HUES6 (cell line): Measurements from ENCODE around the gene ATP5PD.

ENCODE experiments used
- H3K27ac ChIP-seq: 2 replicates; pipeline ENCODE4 v1.7.0; 2013; ENCODE audit warnings: low read depth, mild to moderate bottlenecking, low read length, inconsistent platforms
- H3K27me3 ChIP-seq: 2 replicates; pipeline ENCODE4 v1.6.1; 2013; ENCODE audit warnings: low read length; ENCODE audit not compliant: control insufficient read depth, insufficient read depth
- H3K36me3 ChIP-seq: 2 replicates; pipeline ENCODE4 v1.6.1; 2013; ENCODE audit warnings: low read length; ENCODE audit not compliant: control insufficient read depth, insufficient read depth
- H3K4me1 ChIP-seq: 2 replicates; pipeline ENCODE4 v1.6.1; 2013; ENCODE audit warnings: low read length; ENCODE audit not compliant: control insufficient read depth, insufficient read depth
- H3K4me3 ChIP-seq: 2 replicates; pipeline ENCODE4 v1.5.1; 2013; ENCODE audit warnings: low read depth, low read length
- H3K9ac ChIP-seq: one replicate; pipeline ENCODE4 v1.6.1; 2013; ENCODE audit warnings: mild to moderate bottlenecking, low read length
- H3K9me3 ChIP-seq: 2 replicates; pipeline ENCODE4 v1.6.1; 2013; ENCODE audit warnings: low read depth, low read length; ENCODE audit not compliant: control insufficient read depth, insufficient read depth

The ATP5PD gene

DNA sequence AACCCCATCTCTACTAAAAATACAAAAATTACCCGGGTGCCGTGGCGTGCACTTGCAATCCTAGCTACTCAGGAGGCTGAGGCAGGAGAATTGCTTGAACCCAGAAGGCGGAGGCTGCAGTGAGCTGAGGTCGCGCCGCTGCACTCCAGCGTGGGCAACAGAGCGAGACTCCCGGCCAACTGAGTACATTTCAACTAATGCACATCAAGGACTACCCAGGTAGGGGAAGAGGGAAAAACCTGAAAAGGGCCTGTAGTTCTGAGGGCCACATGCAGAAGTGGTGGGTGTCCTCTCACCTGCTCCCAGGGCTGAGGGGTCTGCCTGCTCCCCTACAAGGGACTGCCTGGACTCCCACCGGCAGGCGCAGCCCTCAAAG is 40.4 kb upstream of the ATP5PD start:
- Histone ChIP-seq H3K4me1 (peaks cover 58% of the 10 kb centered on the region), H3K36me3 (no peaks in the 10 kb centered on the region), H3K27me3 (no peaks in the 10 kb centered on the region), H3K27ac (peak overlapping the region; percentile 97), H3K9me3 (no peaks in the 10 kb centered on the region), H3K4me3 (peak overlapping the region; percentile 83), H3K9ac (peak overlapping the region; percentile 85)

DNA sequence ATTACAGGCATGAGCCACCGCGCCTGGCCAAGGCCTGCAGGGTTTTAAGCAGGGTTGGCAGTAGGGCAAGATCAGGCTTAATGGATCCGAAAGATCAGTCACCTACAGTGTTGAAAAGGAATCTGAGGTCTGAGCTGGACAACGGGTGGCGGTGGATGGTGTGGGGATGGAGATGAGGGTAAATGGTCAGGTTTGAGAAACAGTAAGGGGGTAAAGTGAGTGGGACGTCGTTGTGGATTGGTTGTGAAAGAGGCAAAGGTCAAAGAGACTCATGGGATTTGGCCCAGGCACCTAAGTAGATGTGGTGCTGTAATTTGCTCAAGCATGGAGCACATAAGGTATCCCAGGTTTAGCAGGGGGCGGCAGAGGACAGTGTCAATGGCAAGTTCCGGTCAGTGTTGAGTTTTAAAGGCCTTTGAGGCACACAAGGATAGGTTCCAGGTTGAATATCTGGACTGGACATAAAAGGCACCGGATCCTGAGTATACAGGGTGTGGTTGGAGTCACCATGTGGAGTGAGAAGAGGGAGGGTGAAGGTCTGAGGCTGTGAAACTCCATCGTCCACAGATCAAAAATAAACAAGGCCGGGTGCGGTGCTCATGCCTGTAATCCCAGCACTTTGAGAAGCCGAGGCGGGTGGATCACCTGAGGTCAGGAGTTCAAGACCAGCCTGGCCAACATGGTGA is 39.9 kb upstream of the ATP5PD start:
- Histone ChIP-seq H3K4me1 (peaks cover 54% of the 10 kb centered on the region), H3K9ac (no peak overlapping the region), H3K9me3 (no peaks in the 10 kb centered on the region), H3K27ac (peak overlapping the region; percentile 97; the same call in 1 of the 2 replicates), H3K27me3 (no peaks in the 10 kb centered on the region), H3K36me3 (no peaks in the 10 kb centered on the region), H3K4me3 (peak overlapping the region; percentile 83; the same call in 1 of the 2 replicates)

DNA sequence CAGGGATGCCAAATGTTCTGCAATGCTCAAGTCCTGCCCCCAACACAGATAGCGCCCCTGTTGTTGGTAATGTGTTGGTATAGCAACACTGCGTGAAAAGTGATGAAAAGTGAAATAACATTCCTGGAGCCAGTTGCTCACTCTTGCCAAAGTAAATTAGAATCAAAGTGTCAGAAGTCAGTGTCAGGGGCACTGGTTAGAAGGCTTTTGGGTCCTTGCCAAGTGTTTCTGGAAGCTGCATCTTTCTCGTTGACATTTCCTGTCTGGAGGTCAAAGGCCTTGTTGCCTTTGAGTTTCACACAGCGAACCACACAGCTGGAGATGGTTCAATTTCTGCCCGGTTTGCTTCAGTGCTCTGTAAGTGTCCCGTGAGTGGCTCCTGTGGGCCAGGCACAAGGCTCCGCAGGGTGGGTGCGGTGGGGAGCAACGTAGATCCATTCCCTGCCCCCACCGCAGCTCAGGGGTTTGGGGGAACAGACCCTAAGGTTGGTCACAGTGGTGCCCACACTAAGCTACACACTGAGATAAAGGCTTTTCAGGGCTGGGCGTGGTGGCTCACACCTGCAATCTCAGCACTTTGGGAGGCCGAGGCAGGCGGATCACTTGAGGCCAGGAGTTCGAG is 37.4 kb upstream of the ATP5PD start:
- Histone ChIP-seq H3K9me3 (no peaks in the 10 kb centered on the region), H3K4me3 (no peak overlapping the region), H3K27ac (no peak overlapping the region), H3K36me3 (no peaks in the 10 kb centered on the region), H3K9ac (no peak overlapping the region), H3K27me3 (no peaks in the 10 kb centered on the region), H3K4me1 (peaks cover 39% of the 10 kb centered on the region)

- Histone ChIP-seq H3K36me3 (no peaks in the 10 kb centered on the region), H3K9ac (no peak overlapping the region), H3K9me3 (no peaks in the 10 kb centered on the region), H3K4me1 (peaks cover 42% of the 10 kb centered on the region), H3K4me3 (no peak overlapping the region), H3K27ac (no peak overlapping the region), H3K27me3 (no peaks in the 10 kb centered on the region)
These were observed 35.9 kb upstream of the ATP5PD start for GRCh38 chr17:75082683-75083082.

- Histone ChIP-seq H3K4me1 (peaks cover 45% of the 10 kb centered on the region), H3K27me3 (no peaks in the 10 kb centered on the region), H3K9ac (no peak overlapping the region), H3K4me3 (no peak overlapping the region), H3K36me3 (no peaks in the 10 kb centered on the region), H3K9me3 (no peaks in the 10 kb centered on the region), H3K27ac (no peak overlapping the region)
These were observed 35.1 kb upstream of the ATP5PD start for GRCh38 chr17:75081611-75082540.

GRCh38 chr17:75079023-75079373 is 32.2 kb upstream of the ATP5PD start:
- no peak overlapping the region for H3K4me3 ChIP-seq
- H3K27me3 ChIP-seq: no peaks in the 10 kb centered on the region
- peaks cover 36% of the 10 kb centered on the region for H3K4me1 ChIP-seq
- H3K9ac ChIP-seq: no peak overlapping the region
- peak overlapping the region; percentile 67; the same call in 1 of the 2 replicates for H3K27ac ChIP-seq
- no peaks in the 10 kb centered on the region for H3K9me3 ChIP-seq
- H3K36me3 ChIP-seq: no peaks in the 10 kb centered on the region

DNA sequence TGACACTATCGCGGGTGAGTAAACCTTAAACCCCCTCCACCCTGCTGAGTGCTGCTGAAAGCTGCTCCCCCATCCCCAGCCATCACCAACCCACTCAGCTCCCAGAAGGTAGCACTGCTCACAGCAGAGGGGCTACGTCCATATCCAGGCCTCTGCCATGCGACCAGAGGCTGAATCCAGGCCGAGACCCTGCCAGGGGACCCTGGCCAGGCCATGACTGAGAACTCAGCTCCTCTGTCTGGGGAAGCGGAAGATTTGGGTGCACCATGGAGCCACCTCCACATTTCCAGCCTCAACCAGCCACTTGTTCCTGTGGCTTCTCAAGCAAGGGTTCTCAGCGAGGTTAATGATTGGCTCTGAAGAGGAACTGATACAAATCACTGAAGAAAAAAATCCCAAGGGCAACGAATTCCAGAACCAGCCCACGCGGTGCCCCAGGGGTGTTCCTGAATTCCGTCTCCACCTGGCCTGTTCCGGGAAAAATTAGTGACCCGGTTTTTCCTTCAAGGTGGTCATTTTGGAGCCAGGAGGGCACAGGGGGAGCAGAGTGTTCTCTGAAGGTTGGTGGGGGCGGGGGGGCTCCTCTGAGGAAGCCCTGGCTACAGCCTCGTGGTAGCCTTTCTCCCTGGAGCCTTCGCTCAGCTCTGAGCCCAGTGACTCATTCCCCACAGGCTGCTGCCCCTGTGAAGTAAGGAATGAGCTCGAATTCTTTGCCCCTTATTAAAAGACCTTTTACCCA is 31.7 kb upstream of the ATP5PD start:
- Histone ChIP-seq H3K27ac (peak overlapping the region; percentile 67; the same call in 1 of the 2 replicates), H3K9ac (peak overlapping the region; percentile 51), H3K36me3 (no peaks in the 10 kb centered on the region), H3K4me1 (peaks cover 32% of the 10 kb centered on the region), H3K9me3 (no peaks in the 10 kb centered on the region), H3K27me3 (no peaks in the 10 kb centered on the region), H3K4me3 (no peak overlapping the region)

GRCh38 chr17:75077496-75078283 is 30.9 kb upstream of the ATP5PD start:
- no peak overlapping the region; the same call in 1 of the 2 replicates for H3K27ac ChIP-seq
- peak overlapping the region; percentile 13; the same call in 1 of the 2 replicates for H3K4me3 ChIP-seq
- H3K9ac ChIP-seq: no peak overlapping the region

DNA sequence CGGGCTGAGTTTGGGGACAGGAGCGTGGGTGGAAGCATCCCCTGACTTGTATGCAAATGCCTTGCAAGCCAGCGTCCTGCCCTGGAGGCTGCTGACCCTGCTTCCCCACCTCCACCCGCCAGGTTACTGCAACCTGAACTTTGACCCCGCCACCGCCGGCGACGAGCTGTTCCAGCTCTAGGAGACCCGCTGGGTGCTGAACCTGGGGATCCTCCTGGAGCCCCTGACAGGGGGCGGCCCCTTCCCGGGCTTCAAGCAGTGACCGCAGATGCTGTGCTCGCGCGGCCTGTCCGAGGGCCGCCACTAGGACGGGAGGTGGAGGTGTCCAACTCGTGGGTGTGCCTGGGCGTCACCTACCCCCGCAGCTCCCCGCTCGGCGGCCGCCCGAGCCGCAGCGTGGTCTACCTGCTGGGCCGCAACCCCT is 30.3 kb upstream of the ATP5PD start:
- Histone ChIP-seq H3K36me3 (no peaks in the 10 kb centered on the region), H3K9ac (no peak overlapping the region), H3K27ac (no peak overlapping the region), H3K4me3 (peak overlapping the region; percentile 13; the same call in 1 of the 2 replicates), H3K9me3 (no peaks in the 10 kb centered on the region), H3K27me3 (no peaks in the 10 kb centered on the region), H3K4me1 (peaks cover 26% of the 10 kb centered on the region)

More at GRCh38 chr17:75077496-75078283, 30.9 kb upstream of the ATP5PD start:
- Histone ChIP-seq H3K4me1 (peaks cover 32% of the 10 kb centered on the region), H3K27me3 (no peaks in the 10 kb centered on the region), H3K9me3 (no peaks in the 10 kb centered on the region), H3K36me3 (no peaks in the 10 kb centered on the region)
